MG63 (cell line): ENCODE measurements around the gene ADAM17. TPM values are rescaled to one million over a fixed set of nuclear protein-coding genes. Genes with fewer than 3 reads are reported as not detected.
"Not testable (repeated sequence)": the region's sequence is repeated elsewhere in the genome, so short reads cannot be mapped to it uniquely, and the experiment has no call there.

Source experiments
- DNase-seq: peaks from one replicate; pipeline ENCODE4 v3.0.0-alpha.2; 2020
- H3K27me3 ChIP-seq: fragments of 250-450 bp; sonication (Bioruptor Pico); 2 replicates; pipeline ENCODE4 v1.5.1; 2020; ENCODE audit warnings: mild to moderate bottlenecking, moderate library complexity
- H3K36me3 ChIP-seq: fragments of 250-450 bp; sonication (Bioruptor Pico); 2 replicates; pipeline ENCODE4 v1.5.1; 2020; ENCODE audit warnings: mild to moderate bottlenecking, moderate library complexity
- H3K4me3 ChIP-seq: fragments of 250-450 bp; sonication (Bioruptor Pico); 2 replicates; pipeline ENCODE4 v1.5.1; 2020; ENCODE audit warnings: mild to moderate bottlenecking, moderate library complexity
- H3K9me3 ChIP-seq: fragments of 250-450 bp; sonication (Bioruptor Pico); 2 replicates; pipeline ENCODE4 v1.5.1; 2020; ENCODE audit warnings: mild to moderate bottlenecking, moderate library complexity
- total RNA-seq: library from RNA; depleted of rRNA; stranded (reverse); fragments of >200 nt; shearing (Covaris generic); gene quantifications from 2 replicates; pipeline ENCODE4 v1.2.3, GENCODE V29; 2014; ENCODE audit warnings: low replicate concordance

The ADAM17 gene
- total RNA-seq, 1 experiment from 2014 or later: 9.0 TPM

DNA sequence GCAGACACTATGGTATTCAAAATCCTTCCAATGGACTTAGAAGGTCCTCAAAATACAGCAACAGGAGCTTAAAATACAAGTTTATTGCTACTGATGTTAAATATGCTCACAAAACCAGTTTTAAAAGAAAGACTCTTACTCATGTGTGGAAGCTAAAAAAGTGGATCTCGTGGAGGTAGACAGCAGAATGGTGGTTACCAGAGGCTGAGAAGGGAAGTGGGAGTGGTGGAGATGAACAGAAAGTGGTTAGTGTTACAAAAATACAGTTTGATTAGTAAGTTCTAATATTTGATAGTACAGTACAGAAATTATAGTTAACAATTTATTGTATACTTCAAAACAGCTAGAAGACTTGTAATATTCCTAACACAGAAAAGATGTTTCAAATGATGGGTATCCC, 12.1 kb downstream of the ADAM17 start:
- peaks cover 21% of the 10 kb centered on the region for H3K36me3 ChIP-seq
- H3K4me3 ChIP-seq: no peak overlapping the region
- no peaks in the 10 kb centered on the region for H3K9me3 ChIP-seq
- H3K27me3 ChIP-seq: no peaks in the 10 kb centered on the region
- no peak for DNase-seq

DNA sequence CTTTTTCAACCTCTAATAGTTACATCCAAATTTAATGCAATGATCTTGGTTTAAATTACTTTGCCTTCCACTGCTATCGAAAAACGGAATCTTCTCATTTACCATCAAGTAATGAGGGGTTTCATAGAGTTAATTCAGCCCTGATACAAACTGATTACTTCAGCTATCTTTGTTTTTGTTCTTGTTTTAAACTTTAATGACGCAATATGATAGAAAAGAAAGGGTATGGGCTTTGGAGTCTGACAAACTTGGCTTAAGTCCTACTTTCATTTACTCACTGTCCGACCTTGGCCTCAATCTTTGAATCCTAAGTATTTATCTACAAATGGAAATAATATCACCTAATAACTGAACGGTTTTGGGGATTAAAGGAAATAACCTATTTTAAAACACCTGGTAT, 16.1 kb downstream of the ADAM17 start:
- H3K36me3 ChIP-seq: peaks cover 38% of the 10 kb centered on the region
- no peak for DNase-seq
- H3K4me3 ChIP-seq: no peak overlapping the region

DNA sequence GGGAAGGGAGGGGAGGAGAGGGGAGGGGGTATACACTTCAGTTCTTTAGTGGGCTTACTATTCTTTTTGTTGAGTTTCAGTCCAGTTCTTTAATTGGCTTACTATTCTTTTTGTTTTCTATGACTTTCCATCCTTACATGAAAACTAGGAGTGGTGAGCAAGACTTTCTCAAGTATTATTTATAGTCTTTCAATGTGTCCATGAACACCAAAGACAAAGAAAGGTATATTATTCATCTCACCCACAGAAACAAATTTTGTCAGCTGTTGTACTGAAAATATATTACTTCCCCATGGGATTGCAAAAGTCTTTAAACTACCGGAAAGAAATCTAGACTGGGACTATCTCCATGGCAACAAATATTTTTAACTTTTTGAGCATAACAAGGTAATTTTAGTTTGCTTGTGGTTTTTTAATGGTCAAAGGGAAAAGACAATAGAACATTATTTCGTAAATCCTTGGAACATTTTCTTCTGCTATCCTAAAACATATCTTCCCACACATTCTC, 17.6 kb downstream of the ADAM17 start:
- no peak for DNase-seq
- H3K4me3 ChIP-seq: no peak overlapping the region

More for the DNA sequence above, 16.1 kb downstream of the ADAM17 start:
- H3K27me3 ChIP-seq: no peaks in the 10 kb centered on the region
- no peaks in the 10 kb centered on the region for H3K9me3 ChIP-seq

DNA sequence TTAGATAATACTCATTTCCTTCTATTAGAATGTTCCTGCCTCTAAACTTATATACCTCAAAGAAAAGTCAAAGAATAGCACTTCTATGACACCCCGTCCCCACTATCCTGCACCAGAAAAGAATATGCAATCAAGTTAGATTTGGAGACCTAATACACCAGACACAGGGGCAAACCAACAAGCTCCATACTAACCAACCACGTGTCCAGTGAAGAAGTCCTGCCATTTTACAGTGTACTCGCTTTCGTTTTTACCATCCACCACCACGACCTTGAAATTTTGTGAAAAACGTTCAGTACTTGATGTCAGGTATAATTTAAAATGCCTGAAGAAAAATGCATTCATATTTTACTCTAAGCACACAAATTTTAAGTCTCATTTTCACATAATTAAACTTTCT, 19.1 kb downstream of the ADAM17 start:
- Histone ChIP-seq H3K4me3 (no peak overlapping the region), H3K36me3 (peaks cover 44% of the 10 kb centered on the region), H3K9me3 (no peaks in the 10 kb centered on the region), H3K27me3 (no peaks in the 10 kb centered on the region)
- no peak for DNase-seq

More for the DNA sequence above, 17.6 kb downstream of the ADAM17 start:
- Histone ChIP-seq H3K27me3 (no peaks in the 10 kb centered on the region), H3K9me3 (no peaks in the 10 kb centered on the region), H3K36me3 (peaks cover 42% of the 10 kb centered on the region)

DNA sequence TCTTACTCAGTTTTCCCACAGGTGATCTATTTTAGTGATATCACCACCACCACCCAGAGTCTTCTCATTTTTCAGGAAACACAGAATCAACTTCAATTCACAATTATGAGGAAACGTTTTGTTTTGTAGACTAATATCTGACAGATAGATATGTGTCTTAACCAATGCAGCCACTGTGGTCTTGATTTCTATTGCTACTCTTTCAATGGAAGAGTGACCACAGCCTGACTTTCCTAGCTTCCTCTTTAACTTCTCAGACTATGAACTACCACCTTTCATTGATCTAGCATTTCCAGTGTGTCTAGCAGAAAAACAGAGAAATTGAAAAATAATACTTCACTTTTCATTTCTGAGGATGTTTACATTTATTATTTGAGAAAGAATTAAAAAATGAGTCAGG, 20.5 kb downstream of the ADAM17 start:
- DNase-seq: no peak
- peaks cover 47% of the 10 kb centered on the region for H3K36me3 ChIP-seq

DNA sequence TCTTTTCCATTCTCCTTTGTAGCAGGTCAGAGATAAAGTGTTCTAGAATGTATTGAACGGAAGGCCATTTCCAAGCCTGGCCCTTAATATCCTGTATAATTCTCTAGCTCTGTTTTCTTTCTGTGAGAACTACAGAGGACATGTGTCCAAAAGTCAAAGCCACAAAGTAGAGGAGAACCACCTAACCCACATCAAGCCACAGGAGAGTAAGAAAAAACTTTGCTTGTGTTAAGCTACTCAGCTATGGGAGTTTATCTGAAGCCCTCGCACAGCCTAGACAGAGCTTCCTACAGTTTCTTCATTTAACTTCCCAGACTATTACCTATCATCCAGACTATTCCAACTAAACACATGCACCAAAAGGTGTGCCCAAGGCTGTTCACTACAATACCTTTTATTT, 22.0 kb downstream of the ADAM17 start:
- Histone ChIP-seq H3K27me3 (no peaks in the 10 kb centered on the region), H3K36me3 (peaks cover 51% of the 10 kb centered on the region), H3K9me3 (no peaks in the 10 kb centered on the region), H3K4me3 (no peak overlapping the region)
- DNase-seq: no peak

More for the DNA sequence above, 20.5 kb downstream of the ADAM17 start:
- Histone ChIP-seq H3K27me3 (no peaks in the 10 kb centered on the region), H3K4me3 (no peak overlapping the region), H3K9me3 (no peaks in the 10 kb centered on the region)

DNA sequence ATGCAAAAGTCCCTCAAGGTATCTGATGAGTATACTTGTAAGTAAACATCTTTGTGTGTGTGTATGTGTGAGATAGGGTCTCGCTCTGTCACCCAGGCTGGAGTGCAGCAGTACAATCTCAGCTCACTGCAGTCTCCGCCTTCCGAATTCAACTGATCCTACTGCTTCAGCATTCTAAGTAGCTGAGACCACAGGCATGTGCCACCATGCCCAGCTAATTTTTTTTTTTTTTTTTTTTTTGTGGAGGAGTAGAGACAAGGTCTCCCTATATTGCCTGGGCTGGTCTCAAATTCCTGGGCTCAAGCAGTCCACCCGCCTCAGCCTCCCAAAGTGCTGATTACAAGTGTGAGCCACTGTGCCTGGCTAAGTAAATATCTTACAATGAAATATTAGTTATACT, 23.2 kb downstream of the ADAM17 start:
- Histone ChIP-seq H3K4me3 (no peak overlapping the region), H3K27me3 (no peaks in the 10 kb centered on the region), H3K36me3 (peaks cover 52% of the 10 kb centered on the region), H3K9me3 (no peaks in the 10 kb centered on the region)
- no peak for DNase-seq

DNA sequence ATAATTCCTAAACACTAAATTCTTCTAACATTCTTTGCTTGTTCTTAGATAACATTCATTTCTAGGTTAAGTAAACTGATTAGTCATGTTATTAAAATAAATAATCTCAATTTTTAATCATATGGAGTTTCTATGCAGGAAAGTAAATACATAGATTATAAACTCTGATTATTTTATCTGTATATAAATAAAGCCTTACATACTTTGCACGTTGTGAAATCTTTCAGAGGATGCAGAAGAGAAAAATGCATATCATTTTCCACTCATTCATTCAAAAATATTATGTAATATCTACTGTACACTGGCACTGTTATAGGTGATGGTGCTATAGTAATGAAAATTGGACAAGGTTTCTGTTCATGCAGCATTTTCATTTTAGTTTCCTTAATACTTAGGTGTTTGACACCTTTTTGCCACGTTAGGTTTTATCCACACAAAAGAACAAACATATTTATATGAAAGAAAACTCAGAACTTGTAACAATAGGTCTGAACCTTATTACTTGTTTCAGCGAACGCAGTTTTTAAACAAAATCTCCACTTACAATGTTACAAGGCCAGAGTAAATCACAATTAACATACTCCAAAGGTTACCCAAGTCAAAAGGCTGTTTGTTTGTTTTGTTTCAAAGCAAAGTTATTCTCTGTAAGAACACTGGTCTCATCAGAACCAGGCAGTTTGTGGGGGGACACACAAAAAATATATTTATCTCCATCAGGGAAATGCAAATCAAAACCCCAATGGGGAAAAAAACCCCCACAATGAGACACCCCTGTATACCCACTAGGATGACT, 27.4 kb downstream of the ADAM17 start:
- DNase-seq: no peak
- Histone ChIP-seq H3K4me3 (no peak overlapping the region), H3K36me3 (peaks cover 55% of the 10 kb centered on the region), H3K9me3 (no peaks in the 10 kb centered on the region), H3K27me3 (no peaks in the 10 kb centered on the region)

DNA sequence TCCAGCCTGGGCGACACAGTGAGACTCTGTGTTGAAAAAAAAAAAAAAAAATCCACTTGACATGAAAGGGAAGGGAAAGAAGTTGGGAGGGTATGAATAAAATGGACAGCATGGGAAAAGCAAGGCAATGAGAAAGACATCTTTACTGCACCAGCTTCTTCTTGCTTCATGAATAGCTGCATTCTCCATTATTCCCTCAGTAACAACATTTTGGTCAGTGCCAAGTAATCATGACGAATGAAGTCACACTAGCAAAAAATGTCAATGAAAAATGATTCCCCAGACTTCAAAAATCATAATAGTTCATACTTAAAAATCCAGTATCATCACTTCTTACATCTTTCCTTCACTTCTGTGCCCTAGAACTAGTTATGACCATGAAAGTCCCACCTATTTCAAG, 30.4 kb downstream of the ADAM17 start:
- no peak overlapping the region for H3K4me3 ChIP-seq
- no peak for DNase-seq
- no peaks in the 10 kb centered on the region for H3K9me3 ChIP-seq
- peaks cover 52% of the 10 kb centered on the region for H3K36me3 ChIP-seq
- H3K27me3 ChIP-seq: no peaks in the 10 kb centered on the region

DNA sequence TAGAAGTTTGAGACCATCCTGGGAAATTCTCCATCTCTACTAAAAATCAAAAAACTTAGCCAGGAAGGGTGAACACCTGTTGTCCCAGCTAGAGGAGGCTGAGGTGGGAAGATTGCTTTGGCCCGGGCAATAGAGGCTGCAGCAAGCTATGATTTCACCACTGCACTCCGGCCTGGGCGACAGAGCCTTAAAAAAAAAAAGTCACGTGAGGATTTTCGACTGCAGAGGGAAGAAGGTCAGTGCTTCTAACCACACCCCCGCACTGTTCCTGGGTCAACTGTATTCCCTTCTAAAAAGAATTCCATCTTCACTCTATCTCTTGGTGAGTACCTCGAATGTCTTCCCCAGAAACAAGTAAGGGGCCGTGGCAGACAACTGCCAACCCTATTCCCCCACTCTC, 31.3 kb downstream of the ADAM17 start:
- no peaks in the 10 kb centered on the region for H3K9me3 ChIP-seq
- H3K4me3 ChIP-seq: no peak overlapping the region
- H3K27me3 ChIP-seq: no peaks in the 10 kb centered on the region
- H3K36me3 ChIP-seq: peaks cover 58% of the 10 kb centered on the region
- no peak for DNase-seq

DNA sequence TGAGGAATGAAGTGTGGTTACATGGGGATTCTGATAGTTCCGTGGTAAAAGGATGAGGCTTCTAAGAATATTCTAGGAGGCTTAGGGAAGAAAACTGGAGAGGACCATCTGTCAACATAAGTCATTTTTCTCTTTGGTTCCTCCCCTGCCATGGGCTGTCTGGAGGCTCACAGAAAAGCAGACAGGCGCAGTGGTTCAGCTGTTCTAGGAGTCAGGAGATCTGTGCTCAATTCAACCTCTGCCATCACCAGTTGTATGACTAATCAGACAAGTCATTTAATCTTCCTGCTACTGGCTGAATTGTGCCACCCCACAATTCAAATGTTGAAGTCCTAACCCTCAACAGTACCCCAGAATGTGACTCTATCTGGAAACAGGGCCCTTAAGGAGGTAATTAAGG, 36.4 kb downstream of the ADAM17 start:
- H3K9me3 ChIP-seq: no peaks in the 10 kb centered on the region

DNA sequence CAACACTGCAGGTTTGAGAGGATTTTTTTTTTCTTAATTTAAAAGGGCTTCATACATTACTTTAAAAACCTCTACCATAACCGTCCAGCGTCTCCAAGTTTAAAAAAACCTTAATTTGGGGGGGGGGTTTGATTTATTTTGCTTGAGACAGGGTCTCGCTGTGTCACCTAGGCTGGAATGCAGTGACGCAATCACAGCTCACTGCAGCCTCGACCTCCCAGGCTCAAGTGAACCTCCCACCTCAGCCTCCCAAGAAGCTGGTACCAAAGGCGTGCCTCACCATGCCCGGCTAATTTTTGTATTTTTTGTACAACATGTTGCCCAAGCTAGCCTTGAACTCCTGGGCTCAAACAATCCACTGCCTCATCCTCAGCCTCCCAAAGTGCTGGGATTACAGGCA, 36.9 kb downstream of the ADAM17 start:
- no peaks in the 10 kb centered on the region for H3K27me3 ChIP-seq
- no peak for DNase-seq
- no peaks in the 10 kb centered on the region for H3K9me3 ChIP-seq
- peaks cover 72% of the 10 kb centered on the region for H3K36me3 ChIP-seq
- no peak overlapping the region for H3K4me3 ChIP-seq

More for the DNA sequence above, 36.4 kb downstream of the ADAM17 start:
- Histone ChIP-seq H3K4me3 (no peak overlapping the region), H3K27me3 (no peaks in the 10 kb centered on the region), H3K36me3 (peaks cover 71% of the 10 kb centered on the region)
- no peak for DNase-seq

DNA sequence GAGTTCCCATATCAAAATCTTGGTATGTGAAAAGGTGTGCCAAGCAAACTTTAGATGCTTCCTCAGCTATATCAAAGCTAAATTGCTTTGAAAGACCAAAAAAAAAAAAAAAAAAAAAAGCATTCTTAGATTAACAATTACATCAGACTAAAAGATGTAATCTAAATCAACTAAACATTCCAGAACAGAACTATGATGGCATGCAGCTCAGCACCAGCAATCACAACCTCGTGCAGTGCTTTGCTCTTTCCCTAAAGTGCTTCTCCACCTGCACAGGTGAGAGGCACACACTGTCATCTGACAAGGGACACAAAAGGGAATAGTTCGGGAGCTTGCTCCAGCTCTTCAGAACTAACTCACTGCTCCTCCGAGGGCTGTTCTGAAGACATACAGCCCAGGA, 37.5 kb downstream of the ADAM17 start:
- Histone ChIP-seq H3K9me3 (no peaks in the 10 kb centered on the region), H3K36me3 (peaks cover 72% of the 10 kb centered on the region), H3K27me3 (no peaks in the 10 kb centered on the region), H3K4me3 (no peak overlapping the region)
- DNase-seq: no peak

DNA sequence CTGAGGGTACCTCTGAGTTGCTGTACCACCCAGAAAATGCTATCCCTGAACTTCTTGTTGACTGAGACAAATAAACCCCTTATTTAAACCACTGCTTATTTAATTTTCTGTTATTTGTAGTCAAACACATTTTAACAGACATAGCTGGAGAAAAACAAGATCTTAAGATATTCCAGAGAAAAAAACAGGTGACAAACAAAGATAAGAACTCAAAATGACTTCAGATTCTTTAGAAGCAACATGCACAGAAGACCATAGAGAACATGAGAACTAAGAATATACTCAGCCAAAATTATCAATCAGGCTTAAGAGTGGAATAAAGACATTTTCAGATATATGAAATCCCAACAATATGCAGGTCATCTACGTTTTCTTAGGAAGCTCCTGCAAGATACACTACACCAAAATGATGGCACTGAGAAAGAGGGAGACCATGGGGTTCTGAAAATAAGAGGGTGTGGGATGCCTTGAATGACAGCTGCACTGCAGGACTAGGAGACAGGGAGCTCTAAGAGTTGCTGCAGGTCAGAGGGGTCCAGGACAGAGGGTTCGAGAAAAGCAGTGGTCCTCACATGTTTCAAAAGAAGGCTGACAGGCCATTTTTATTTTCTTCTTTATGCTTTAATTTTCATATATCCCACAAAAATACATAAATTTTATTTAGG, 38.4 kb downstream of the ADAM17 start:
- H3K36me3 ChIP-seq: peaks cover 79% of the 10 kb centered on the region
- no peak for DNase-seq
- no peaks in the 10 kb centered on the region for H3K9me3 ChIP-seq
- no peak overlapping the region for H3K4me3 ChIP-seq
- no peaks in the 10 kb centered on the region for H3K27me3 ChIP-seq

DNA sequence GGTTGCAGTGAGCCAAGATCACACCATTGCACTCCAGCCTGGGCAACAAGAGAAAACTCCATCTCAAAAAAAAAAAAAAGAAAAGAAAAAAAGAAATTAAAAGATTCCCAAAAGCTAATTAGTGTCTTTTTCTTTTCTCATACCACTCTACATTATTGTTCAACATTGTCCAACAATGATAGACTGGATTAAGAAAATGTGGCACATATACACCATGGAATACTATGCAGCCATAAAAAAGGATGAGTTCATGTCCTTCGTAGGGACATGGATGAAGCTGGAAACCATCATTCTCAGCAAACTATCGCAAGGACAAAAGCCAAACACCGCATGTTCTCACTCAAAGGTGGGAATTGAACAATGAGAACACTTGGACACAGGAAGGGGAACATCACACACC, 41.7 kb downstream of the ADAM17 start:
- H3K9me3 ChIP-seq, H3K4me3 ChIP-seq, H3K27me3 ChIP-seq, DNase-seq: not testable (repeated sequence)
- H3K36me3 ChIP-seq: peaks cover 74% of the 10 kb centered on the region

DNA sequence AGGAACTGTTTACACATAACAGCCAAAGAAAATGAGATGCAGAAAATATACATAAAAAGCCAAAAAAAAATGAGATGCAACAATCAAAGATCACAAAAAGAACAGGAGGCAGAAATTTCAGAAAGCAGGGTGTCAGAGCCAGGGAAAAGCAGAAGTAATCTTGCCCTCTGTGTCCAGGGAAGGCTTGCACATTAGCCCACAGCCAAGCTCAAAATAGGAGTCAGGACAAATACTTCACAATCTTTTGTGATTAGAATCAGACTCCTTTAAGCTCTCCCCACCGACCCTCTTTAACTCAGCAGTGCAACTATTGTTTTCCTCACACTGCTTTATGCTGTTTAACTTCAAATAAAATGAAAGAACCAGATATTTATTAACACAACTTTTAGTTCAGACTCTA, 46.7 kb downstream of the ADAM17 start:
- no peaks in the 10 kb centered on the region for H3K9me3 ChIP-seq
- no peak overlapping the region for H3K4me3 ChIP-seq
- no peak for DNase-seq
- no peaks in the 10 kb centered on the region for H3K27me3 ChIP-seq
- H3K36me3 ChIP-seq: peaks cover 63% of the 10 kb centered on the region

DNA sequence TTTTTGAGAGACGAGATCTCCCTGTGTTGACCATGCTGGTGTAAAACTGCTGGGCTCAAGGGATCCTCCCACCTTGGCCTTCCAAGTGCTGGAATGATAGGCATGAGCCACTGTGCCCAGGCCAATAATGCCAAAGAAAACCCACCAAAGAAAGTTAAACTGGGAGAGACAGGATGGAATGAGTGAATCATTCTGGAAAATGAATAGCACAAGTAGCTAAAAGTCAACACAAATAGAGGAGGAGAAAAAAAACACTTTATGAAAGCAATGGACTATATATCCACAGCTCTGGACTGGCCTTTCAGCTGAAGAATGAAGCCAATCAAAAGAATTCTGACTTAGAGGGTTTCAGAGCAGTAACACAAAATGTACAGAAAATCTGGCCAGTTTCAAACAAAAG, 57.4 kb downstream of the ADAM17 start:
- H3K36me3 ChIP-seq: peaks cover 66% of the 10 kb centered on the region
- no peak overlapping the region for H3K4me3 ChIP-seq
- H3K9me3 ChIP-seq: no peaks in the 10 kb centered on the region
- no peak for DNase-seq
- H3K27me3 ChIP-seq: no peaks in the 10 kb centered on the region

DNA sequence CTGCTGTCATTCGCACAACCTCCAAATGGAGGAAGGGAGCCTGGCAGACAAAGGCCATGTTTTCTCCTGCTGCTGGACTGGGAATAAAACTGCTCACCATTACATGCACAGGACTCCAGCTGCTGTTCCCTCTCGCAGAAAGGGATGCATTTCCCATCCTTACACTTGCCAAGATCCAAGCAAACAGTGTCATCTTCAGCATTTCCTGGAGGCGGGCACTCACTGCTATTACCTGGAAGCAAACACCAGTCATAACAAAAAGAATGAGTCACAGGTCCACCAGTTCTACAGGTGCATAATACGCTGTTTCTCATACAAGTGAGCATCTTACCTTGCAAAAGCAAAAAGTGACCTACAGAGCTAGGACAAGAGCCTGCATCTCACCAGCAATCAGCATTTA, 58.6 kb downstream of the ADAM17 start:
- DNase-seq: no peak
- peaks cover 72% of the 10 kb centered on the region for H3K36me3 ChIP-seq
- H3K4me3 ChIP-seq: no peak overlapping the region
- no peaks in the 10 kb centered on the region for H3K27me3 ChIP-seq
- no peaks in the 10 kb centered on the region for H3K9me3 ChIP-seq
